HepG2 (cell line): ENCODE results near the gene ABHD18. TPM values are rescaled to one million over a fixed set of nuclear protein-coding genes. Genes with fewer than 3 reads are reported as not detected.

Experiments
- ARID5B ChIP-seq: IDR thresholded peaks from 2 replicates; pipeline ENCODE4 v1.4.0; 2020; ENCODE audit warnings: mild to moderate bottlenecking, missing genetic modification reagents
- ATF4 ChIP-seq, 2 experiments: fragments of 450-650 bp in 1 of 2; sonication (generic) in 1 of 2; formaldehyde crosslinking; IDR thresholded peaks; 2 replicates each; pipeline versions ENCODE4 v1.5.0 to v1.8.0; 2020 to 2022; ENCODE audit warnings: mild to moderate bottlenecking in 1 of 2, missing genetic modification reagents in 1 of 2
- CEBPB ChIP-seq: IDR thresholded peaks from 2 replicates; pipeline ENCODE4 v1.6.1; 2011; ENCODE audit warnings: low read depth, low read length, improper control_type of control experiment, borderline replicate concordance
- CEBPG ChIP-seq: IDR thresholded peaks from 2 replicates; pipeline ENCODE4 v1.6.1; 2016
- FOXA3 ChIP-seq: IDR thresholded peaks from 2 replicates; pipeline ENCODE4 v1.6.1; 2016; ENCODE audit warnings: missing genetic modification reagents, missing compliant biosample characterization
- FOXO1 ChIP-seq: sonication (generic); formaldehyde crosslinking; IDR thresholded peaks from 2 replicates; pipeline ENCODE4 v1.4.0; 2020; ENCODE audit warnings: missing genetic modification reagents
- FOXP4 ChIP-seq: sonication (generic); formaldehyde crosslinking; IDR thresholded peaks from 2 replicates; pipeline ENCODE4 v1.4.0; 2020; ENCODE audit warnings: missing genetic modification reagents
- GATAD2A ChIP-seq: IDR thresholded peaks from 2 replicates; pipeline ENCODE4 v1.6.1; 2016
- HDAC2 ChIP-seq: sonication (generic); formaldehyde crosslinking; IDR thresholded peaks from 2 replicates; pipeline ENCODE4 v1.4.0; 2020; ENCODE audit warnings: missing genetic modification reagents
- HMG20A ChIP-seq: IDR thresholded peaks from 2 replicates; pipeline ENCODE4 v1.6.1; 2016; ENCODE audit warnings: borderline replicate concordance
- NR2F6 ChIP-seq, 2 experiments: IDR thresholded peaks; 2 replicates each; pipeline ENCODE4 v1.6.1; 2016; ENCODE audit warnings: antibody characterized with exemption in 1 of 2, mild to moderate bottlenecking in 1 of 2
- RXRA ChIP-seq: sonication (generic); formaldehyde crosslinking; IDR thresholded peaks from 2 replicates; pipeline ENCODE4 v1.5.1; 2020; ENCODE audit warnings: missing genetic modification reagents
- RXRB ChIP-seq: IDR thresholded peaks from 2 replicates; pipeline ENCODE4 v1.6.1; 2016; ENCODE audit warnings: borderline replicate concordance, missing genetic modification reagents, missing compliant biosample characterization
- SALL1 ChIP-seq: sonication (generic); formaldehyde crosslinking; IDR thresholded peaks from 2 replicates; pipeline ENCODE4 v1.8.0; 2022; ENCODE audit warnings: mild to moderate bottlenecking, missing genetic modification reagents
- TBX2 ChIP-seq: sonication (generic); formaldehyde crosslinking; IDR thresholded peaks from 2 replicates; pipeline ENCODE4 v1.5.0; 2020; ENCODE audit warnings: missing genetic modification reagents, mild to moderate bottlenecking, borderline replicate concordance
- THRA ChIP-seq: sonication (generic); formaldehyde crosslinking; IDR thresholded peaks from 2 replicates; pipeline ENCODE4 v1.4.0; 2020; ENCODE audit warnings: missing genetic modification reagents, borderline replicate concordance
- YY1 ChIP-seq: IDR thresholded peaks from 2 replicates; pipeline ENCODE4 v1.6.1; 2011; ENCODE audit warnings: low read length, low read depth, moderate library complexity, mild to moderate bottlenecking; ENCODE audit not compliant: insufficient read depth, insufficient replicate concordance
- ZFP91 ChIP-seq: sonication (generic); formaldehyde crosslinking; IDR thresholded peaks from 2 replicates; pipeline ENCODE4 v1.9.0; 2022; ENCODE audit warnings: missing genetic modification reagents, mild to moderate bottlenecking, borderline replicate concordance
- ZNF614 ChIP-seq: IDR thresholded peaks from 2 replicates; pipeline ENCODE4 v1.6.1; 2018; ENCODE audit warnings: missing biosample characterization, missing genetic modification reagents, inconsistent platforms, borderline replicate concordance
- ZNF644 ChIP-seq: IDR thresholded peaks from 2 replicates; pipeline ENCODE4 v1.6.1; 2016; ENCODE audit warnings: low read depth
- polyA plus RNA-seq, 8 experiments: library from polyadenylated mRNA; depleted of rRNA in 3 of 8; stranded (reverse) in 7 of 8; unstranded in 1 of 8; fragments of >200 nt; fragmentation: Illumina TruSeq in 4 of 8; extraction: Trizol in 4 of 8; gene quantifications; 2 replicates each; pipeline versions ENCODE4 v1.2.1 to v1.2.3, GENCODE V29; 2011 to 2016; ENCODE audit warnings: low read depth in 4 of 8, missing spikeins in 1 of 8, mixed read lengths in 1 of 8; ENCODE audit not compliant: insufficient read depth in 1 of 8
- total RNA-seq, 5 experiments: library from RNA; depleted of rRNA; stranded (reverse); fragments of >200 nt; fragmentation: Illumina TruSeq; extraction: Trizol; gene quantifications; 2 replicates each; pipeline ENCODE4 v1.2.3, GENCODE V29; 2016; ENCODE audit warnings: low read depth in 1 of 5

ABHD18 gene
- total and polyA plus RNA-seq, 2 of the 13 experiments (the other 11 are each of a cell fraction or from before 2014, with no cell fraction given), result 5.5 to 16.3 TPM

GRCh38 chr4:127931836-127932235 lies 33.4 kb upstream of the ABHD18 start (continued):
- TF ChIP-seq THRA (CRISPR knock-in tag) (peak; percentile 75; the same call in 1 of the 2 replicates), NR2F6 (IDR thresholded peaks at IDR 0.05) (peak; percentile 91), NR2F6 (CRISPR knock-in tag; IDR thresholded peaks at IDR 0.05) (peak; percentile 97), FOXP4 (CRISPR knock-in tag) (peak; percentile 47; the same call in 1 of the 2 replicates), CEBPG (peak; percentile 79), TBX2 (CRISPR knock-in tag) (peak; percentile 5; the same call in 1 of the 2 replicates), FOXA3 (CRISPR knock-in tag) (0 out of 2 replicates have a peak, but pooled peaks have one; percentile 20), FOXO1 (0 out of 2 replicates have a peak, but pooled peaks have one; percentile 21), GATAD2A (CRISPR knock-in tag) (peak; percentile 60; the same call in 1 of the 2 replicates), RXRA (CRISPR knock-in tag) (peak; percentile 39; the same call in 1 of the 2 replicates), ZFP91 (CRISPR knock-in tag) (peak; percentile 20; the same call in 1 of the 2 replicates), ATF4 (CRISPR knock-in tag; IDR thresholded peaks at IDR 0.05) (0 out of 4 replicates have a peak, but pooled peaks of 1 of the 2 experiments have one; percentile 19), HDAC2 (0 out of 2 replicates have a peak, but pooled peaks have one; percentile 35), ZNF614 (CRISPR knock-in tag) (0 out of 2 replicates have a peak, but pooled peaks have one; percentile 46), ARID5B (CRISPR knock-in tag) (peak; percentile 84), YY1 (peak; percentile 12), RXRB (CRISPR knock-in tag) (peak; percentile 54; the same call in 1 of the 2 replicates), ZNF644 (CRISPR knock-in tag) (0 out of 2 replicates have a peak, but pooled peaks have one; percentile 16), CEBPB (peak; percentile 63; the same call in 1 of the 2 replicates), HMG20A (CRISPR knock-in tag) (peak; percentile 65; the same call in 1 of the 2 replicates), SALL1 (peak; percentile 81; the same call in 1 of the 2 replicates)
